Measurements from ENCODE around the gene FNBP1L.
A peak's percentile ranks its signal among the peaks of the same experiment; 100 is the strongest.

FNBP1L gene

DNA sequence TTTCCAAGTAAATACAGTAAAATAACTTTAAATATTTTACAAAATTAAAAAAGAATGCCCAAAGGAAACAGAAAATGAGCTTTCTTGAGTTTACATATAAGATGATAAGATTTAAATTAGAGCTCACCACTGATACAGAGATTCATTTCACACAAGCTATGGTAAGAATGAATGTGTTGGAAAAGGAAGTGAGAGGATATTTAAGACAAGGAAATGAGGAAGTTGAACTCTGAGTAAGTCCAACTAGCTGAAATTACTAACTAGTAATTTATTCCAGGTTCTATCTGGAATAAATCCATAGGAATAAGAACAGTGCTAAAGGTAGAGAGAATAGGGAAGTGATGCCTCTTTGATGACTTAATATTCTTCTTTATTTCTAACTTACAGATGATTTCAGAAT lies 42.4 kb downstream of the FNBP1L start:
- Mint-ChIP-seq H3K4me1 (ENCODE audit: low read depth) (no peaks in the 10 kb centered on the region), H3K27ac (peak overlapping the region; percentile 0), H3K4me3 (no peak overlapping the region), H3K27me3 (peaks cover 2% of the 10 kb centered on the region), H3K9me3 (ENCODE audit: low read depth) (no peaks in the 10 kb centered on the region), H3K36me3 (peaks cover 2% of the 10 kb centered on the region)

DNA sequence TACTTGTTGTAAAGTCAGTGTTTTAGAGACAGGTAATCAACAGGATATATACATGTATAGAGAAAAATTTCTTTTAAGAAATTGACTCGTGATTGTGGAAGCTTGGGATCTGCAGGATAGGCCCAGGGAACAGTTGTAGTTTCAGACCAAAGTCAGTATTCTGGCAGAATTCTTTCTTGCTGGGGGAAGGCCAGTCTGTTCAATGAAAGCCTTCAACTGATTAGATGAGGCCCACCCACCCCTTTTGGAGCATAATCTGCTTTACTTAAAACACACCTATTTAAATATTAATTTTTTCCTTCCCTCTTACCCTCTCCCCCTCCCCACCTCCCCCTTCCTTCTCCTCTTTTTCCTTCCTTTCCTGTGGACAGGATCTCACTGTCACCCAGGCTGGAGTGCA lies 48.0 kb downstream of the FNBP1L start:
- Mint-ChIP-seq H3K27me3 (peaks cover 2% of the 10 kb centered on the region), H3K36me3 (peaks cover 2% of the 10 kb centered on the region)

DNA sequence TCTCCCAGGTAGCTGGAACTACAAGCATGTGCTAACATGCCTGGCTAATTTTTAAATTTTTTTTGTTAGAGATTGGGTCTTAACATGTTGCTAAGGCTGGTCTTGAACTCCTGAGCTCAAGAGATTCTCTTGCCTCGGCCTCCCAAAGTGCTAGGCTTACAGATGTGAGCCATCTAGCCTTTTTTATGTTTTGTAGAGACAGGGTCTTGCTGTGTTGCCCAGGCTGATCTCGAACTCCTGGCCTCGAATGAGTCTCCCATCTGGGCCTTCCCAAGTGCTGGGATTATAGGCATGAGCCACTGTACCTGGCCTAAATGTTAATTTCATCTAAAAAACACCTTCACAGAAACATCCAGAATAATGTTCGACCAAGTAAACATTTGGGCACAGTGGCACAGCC lies 48.6 kb downstream of the FNBP1L start:
- H3K4me1 Mint-ChIP-seq (ENCODE audit: low read depth), result no peaks in the 10 kb centered on the region
- H3K4me3 Mint-ChIP-seq, result no peak overlapping the region
- no peaks in the 10 kb centered on the region for H3K9me3 Mint-ChIP-seq (ENCODE audit: low read depth)
- peaks cover 2% of the 10 kb centered on the region for H3K27me3 Mint-ChIP-seq
- peaks cover 2% of the 10 kb centered on the region for H3K36me3 Mint-ChIP-seq
- no peak overlapping the region for H3K27ac Mint-ChIP-seq

More for the DNA sequence above, 48.0 kb downstream of the FNBP1L start:
- H3K4me3 Mint-ChIP-seq, result no peak overlapping the region
- no peaks in the 10 kb centered on the region for H3K4me1 Mint-ChIP-seq (ENCODE audit: low read depth)
- H3K9me3 Mint-ChIP-seq (ENCODE audit: low read depth), result no peaks in the 10 kb centered on the region
- H3K27ac Mint-ChIP-seq, result no peak overlapping the region

DNA sequence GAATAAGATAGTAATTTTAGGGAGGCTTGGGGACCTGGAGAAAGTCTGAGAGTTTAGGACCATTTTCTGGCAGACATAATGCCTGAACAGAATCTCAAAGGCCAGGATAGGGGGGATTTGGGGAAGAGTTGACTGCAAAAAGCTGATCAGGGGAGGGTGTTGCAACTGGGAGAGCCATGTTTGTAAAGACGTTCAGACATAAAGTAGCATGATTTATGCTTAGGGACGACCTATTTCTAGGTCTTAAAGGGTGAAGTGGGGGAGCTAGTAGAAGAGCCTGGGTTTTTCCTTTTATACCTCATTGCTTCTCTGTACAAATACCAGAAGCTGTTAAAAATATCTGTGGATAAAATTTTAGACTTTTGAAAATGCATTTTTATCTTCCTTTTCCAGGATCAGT lies 51.2 kb downstream of the FNBP1L start:
- Mint-ChIP-seq H3K4me1 (ENCODE audit: low read depth) (no peaks in the 10 kb centered on the region), H3K4me3 (no peak overlapping the region), H3K9me3 (ENCODE audit: low read depth) (no peaks in the 10 kb centered on the region), H3K36me3 (peaks cover 2% of the 10 kb centered on the region), H3K27me3 (peaks cover 1% of the 10 kb centered on the region), H3K27ac (no peak overlapping the region)

DNA sequence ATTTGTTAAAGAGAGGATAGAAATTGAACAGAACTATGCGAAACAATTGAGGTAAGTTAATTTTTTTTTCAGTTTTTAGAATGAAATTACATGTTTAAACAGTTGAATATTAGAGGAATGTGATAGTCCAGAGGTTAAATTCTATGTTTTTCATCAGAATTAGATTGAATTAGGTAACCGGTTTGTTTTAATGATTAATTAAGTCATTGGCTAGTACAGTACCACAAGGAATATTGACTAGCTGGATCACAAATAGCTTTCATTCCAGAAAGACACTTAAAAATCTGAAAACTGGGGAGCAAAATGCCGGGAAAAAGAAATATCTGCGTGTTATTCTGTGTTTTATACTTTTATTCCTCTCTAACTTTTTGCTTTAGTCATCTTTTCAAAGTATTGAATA lies 51.6 kb downstream of the FNBP1L start:
- H3K27me3 Mint-ChIP-seq, result peaks cover 1% of the 10 kb centered on the region
- H3K4me1 Mint-ChIP-seq (ENCODE audit: low read depth), result no peaks in the 10 kb centered on the region
- no peak overlapping the region for H3K4me3 Mint-ChIP-seq
- no peak overlapping the region for H3K27ac Mint-ChIP-seq
- no peaks in the 10 kb centered on the region for H3K9me3 Mint-ChIP-seq (ENCODE audit: low read depth)
- peaks cover 2% of the 10 kb centered on the region for H3K36me3 Mint-ChIP-seq

DNA sequence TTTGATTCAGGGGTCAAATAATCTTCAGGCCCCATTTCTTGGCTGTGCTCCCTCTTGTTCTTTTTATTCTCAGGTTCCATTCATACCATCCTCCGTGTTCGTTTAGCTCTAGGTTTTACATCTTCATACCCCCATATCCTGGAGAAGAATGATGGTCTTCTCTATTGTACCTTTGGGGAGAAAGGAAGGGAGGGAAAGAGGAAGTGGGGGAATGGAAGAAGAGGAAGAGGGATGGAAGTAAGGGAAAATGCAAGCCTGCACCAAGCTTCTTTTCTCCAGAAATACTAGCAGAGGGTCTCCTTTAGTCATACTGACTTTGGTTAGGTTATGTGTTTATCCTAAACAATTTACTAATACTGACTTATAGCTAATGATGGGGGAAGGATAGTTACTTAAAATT lies 52.4 kb downstream of the FNBP1L start:
- H3K36me3 Mint-ChIP-seq, result no peaks in the 10 kb centered on the region
- no peaks in the 10 kb centered on the region for H3K4me1 Mint-ChIP-seq (ENCODE audit: low read depth)
- H3K27ac Mint-ChIP-seq, result no peak overlapping the region
- H3K4me3 Mint-ChIP-seq, result no peak overlapping the region
- H3K9me3 Mint-ChIP-seq (ENCODE audit: low read depth), result no peaks in the 10 kb centered on the region
- H3K27me3 Mint-ChIP-seq, result peaks cover 1% of the 10 kb centered on the region

DNA sequence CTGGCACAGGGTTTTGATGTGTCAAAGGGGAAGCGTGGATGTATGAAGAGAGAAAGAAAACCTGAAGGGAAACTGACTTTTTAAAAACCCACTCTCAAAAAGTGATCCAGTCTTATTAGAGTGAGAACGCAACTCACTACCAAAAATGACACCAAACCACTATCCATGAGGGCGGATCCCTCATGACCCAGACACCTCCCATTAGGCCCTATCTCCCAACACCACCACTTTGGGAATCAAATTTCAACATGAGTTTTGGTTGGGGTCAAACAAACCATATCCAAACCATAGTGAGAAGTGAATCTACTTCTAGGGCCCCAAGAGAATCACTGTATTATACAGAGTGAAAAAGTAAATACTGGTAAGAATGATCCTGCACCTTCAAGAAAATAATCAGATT lies 53.5 kb downstream of the FNBP1L start:
- no peaks in the 10 kb centered on the region for H3K9me3 Mint-ChIP-seq (ENCODE audit: low read depth)
- no peak overlapping the region for H3K27ac Mint-ChIP-seq
- peaks cover 1% of the 10 kb centered on the region for H3K27me3 Mint-ChIP-seq
- H3K36me3 Mint-ChIP-seq, result no peaks in the 10 kb centered on the region
- H3K4me3 Mint-ChIP-seq, result no peak overlapping the region
- H3K4me1 Mint-ChIP-seq (ENCODE audit: low read depth), result no peaks in the 10 kb centered on the region

DNA sequence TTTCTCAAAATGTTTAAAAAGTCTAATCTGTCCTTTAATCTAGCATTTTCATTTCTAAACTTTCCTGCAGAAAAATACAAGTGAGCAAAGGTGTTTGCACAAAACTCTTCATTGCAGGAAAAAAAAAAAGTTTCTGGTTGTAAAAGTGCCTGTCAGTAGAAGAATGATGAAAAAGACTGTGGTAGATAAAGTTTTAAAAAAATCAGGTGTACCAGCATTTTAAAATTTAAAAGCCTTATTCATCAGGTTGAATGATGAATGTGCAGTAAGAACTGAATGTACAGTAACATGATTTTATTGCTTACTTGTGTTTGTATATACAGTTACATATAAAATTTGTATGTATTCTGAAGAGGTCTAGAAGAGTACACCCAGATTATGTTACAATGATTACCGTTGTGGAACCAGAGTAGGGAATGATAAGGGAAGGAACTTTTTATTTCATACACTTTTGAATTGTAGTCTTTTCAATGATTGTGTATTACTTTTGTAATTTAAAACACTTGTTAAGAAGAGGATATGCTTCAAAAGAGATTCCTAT lies 54.0 kb downstream of the FNBP1L start:
- no peaks in the 10 kb centered on the region for H3K4me1 Mint-ChIP-seq (ENCODE audit: low read depth)
- H3K36me3 Mint-ChIP-seq, result no peaks in the 10 kb centered on the region
- no peak overlapping the region for H3K4me3 Mint-ChIP-seq
- no peak overlapping the region for H3K27ac Mint-ChIP-seq
- peaks cover 1% of the 10 kb centered on the region for H3K27me3 Mint-ChIP-seq
- no peaks in the 10 kb centered on the region for H3K9me3 Mint-ChIP-seq (ENCODE audit: low read depth)

DNA sequence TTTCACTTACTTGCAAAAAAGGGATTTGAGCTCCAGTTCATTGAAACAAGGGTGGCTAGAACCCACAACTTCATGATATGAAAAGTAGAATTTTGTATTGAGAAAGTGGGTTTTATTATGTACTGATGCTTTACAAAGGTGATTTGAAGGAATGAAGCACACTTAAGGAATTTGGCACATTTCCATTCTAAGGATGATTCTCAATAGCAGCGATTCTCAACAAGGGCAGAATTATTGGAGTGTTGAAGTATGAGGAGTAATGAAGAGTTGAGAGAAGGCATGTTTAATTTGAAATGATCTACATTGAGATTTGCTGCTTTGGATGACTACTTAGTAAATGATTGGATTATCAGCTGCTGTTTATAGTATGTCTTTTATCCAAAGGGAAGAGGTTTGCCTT lies 54.7 kb downstream of the FNBP1L start:
- Mint-ChIP-seq H3K27me3 (peaks cover 1% of the 10 kb centered on the region), H3K9me3 (ENCODE audit: low read depth) (no peaks in the 10 kb centered on the region), H3K27ac (no peak overlapping the region), H3K4me1 (ENCODE audit: low read depth) (no peaks in the 10 kb centered on the region), H3K36me3 (no peaks in the 10 kb centered on the region), H3K4me3 (no peak overlapping the region)

DNA sequence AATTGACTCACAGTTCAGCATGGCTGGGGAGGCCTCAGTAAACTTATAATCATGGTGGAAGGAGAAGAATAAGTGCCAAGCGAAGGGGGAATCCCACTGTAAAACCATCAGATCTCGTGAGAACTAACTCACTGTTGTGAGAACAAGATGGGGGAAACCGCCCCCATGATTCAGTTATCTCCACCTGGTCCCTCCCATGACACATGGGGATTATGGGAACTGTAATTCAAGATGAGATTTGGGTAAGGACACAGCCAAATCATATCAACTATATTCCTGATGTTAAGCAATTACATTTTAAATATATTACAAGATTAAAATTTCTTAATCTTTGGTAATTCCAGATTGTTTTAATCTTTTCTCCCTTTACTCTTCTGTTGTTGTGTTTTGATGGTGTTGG lies 55.2 kb downstream of the FNBP1L start:
- Mint-ChIP-seq H3K4me3 (no peak overlapping the region), H3K27ac (no peak overlapping the region), H3K9me3 (ENCODE audit: low read depth) (no peaks in the 10 kb centered on the region), H3K36me3 (no peaks in the 10 kb centered on the region), H3K4me1 (ENCODE audit: low read depth) (no peaks in the 10 kb centered on the region), H3K27me3 (peaks cover 1% of the 10 kb centered on the region)

DNA sequence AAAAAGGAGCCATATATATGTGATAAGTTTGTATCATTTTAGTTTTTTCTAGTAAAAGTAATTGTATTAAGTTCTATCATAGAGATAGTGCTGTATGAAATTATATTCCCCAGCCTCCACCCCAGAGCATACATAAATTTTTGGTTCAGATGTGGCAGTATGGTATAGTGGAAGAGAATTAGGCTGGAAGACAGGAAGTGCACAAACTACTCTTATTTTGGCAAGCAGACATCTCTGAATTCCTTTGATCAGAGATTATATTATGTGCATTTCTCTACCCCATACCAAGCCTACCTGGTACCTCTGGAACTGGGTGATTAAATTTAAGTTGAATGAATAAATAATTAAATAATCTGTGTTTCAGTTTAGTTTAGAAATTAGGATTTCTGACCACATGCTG lies 55.9 kb downstream of the FNBP1L start:
- H3K27ac Mint-ChIP-seq, result no peak overlapping the region
- H3K9me3 Mint-ChIP-seq (ENCODE audit: low read depth), result no peaks in the 10 kb centered on the region
- peaks cover 2% of the 10 kb centered on the region for H3K27me3 Mint-ChIP-seq
- H3K4me1 Mint-ChIP-seq (ENCODE audit: low read depth), result no peaks in the 10 kb centered on the region
- no peak overlapping the region for H3K4me3 Mint-ChIP-seq
- no peaks in the 10 kb centered on the region for H3K36me3 Mint-ChIP-seq

DNA sequence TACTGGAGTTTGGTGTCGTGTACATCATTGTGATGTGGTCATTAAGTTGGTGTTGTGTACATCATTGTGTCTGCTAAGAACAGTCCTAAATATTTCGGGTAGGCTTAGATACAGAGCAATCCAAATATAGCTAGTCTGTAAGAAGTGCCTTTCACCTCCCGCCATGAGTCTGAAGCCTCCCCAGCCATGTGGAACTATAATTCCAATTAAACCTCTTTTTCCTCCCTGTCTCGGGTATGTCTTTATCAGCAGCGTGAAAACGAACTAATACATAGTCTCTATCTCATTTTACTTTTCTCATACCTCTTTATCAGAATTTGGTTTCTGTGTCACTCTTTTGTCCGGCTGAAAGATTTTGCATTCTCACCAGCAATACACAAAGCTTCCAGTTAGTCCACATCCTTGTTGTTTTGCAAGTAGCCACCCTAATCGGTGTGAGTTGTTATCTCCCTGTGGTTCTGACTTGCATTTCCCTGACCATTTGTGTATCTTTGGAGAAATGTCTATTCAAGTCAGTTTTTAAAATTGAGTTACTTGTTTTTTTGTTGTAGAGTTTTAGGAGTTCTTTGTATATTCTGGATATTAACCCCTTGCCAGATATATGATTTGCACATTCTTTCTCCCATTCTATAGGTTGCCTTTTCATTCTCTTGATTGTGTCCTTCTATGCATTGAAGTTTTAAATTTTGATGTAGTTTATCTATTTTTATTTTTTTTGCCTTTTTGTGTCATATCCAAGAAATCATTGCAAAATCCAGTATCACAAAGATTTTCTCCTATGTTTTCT lies 56.5 kb downstream of the FNBP1L start:
- Mint-ChIP-seq H3K4me1 (ENCODE audit: low read depth) (no peaks in the 10 kb centered on the region), H3K9me3 (ENCODE audit: low read depth) (no peaks in the 10 kb centered on the region), H3K36me3 (no peaks in the 10 kb centered on the region), H3K27me3 (peaks cover 2% of the 10 kb centered on the region), H3K4me3 (no peak overlapping the region), H3K27ac (no peak overlapping the region)

DNA sequence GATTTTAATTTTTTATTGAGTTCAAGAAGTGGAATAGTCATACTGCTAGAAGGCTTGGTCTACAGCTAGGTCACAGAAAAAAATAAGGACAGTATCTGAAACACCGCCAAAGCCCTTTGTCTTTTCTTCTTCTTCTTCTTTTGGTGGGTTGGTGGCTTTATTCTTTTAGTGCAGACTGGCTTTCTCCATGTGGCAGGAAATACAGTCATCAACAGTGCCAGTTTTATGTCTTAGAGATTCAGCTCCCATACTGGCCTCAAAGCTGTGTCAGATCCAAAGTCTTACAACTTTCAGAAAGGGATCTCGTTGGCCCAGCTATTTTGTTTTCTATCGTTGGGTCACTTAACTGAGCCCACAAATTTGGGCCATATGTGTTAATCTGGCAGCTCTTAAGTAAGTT lies 58.2 kb downstream of the FNBP1L start:
- H3K4me3 Mint-ChIP-seq, result no peak overlapping the region

DNA sequence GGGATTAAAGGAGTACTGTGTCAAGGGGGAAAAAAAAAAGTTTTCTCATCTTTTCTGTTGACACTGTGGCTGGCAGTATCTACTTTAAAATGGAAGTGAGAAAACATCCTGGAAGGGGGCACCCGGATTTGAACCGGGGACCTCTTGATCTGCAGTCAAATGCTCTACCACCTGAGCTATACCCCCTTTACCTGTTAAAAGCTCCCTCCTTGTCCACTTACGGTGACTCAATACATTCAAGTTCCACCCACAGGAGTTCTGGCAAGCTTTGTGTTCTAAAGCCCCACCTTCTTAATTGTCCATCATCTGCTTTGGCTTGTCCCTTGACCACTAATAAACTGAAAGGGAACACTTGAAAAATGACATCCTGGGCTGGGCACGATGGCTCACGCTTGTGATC lies 68.2 kb downstream of the FNBP1L start:
- Mint-ChIP-seq H3K36me3 (no peaks in the 10 kb centered on the region), H3K4me1 (ENCODE audit: low read depth) (no peaks in the 10 kb centered on the region), H3K27ac (no peak overlapping the region), H3K9me3 (ENCODE audit: low read depth) (no peaks in the 10 kb centered on the region), H3K4me3 (no peak overlapping the region), H3K27me3 (no peaks in the 10 kb centered on the region)

More for the DNA sequence above, 58.2 kb downstream of the FNBP1L start:
- Mint-ChIP-seq H3K4me1 (ENCODE audit: low read depth) (no peaks in the 10 kb centered on the region), H3K36me3 (no peaks in the 10 kb centered on the region), H3K9me3 (ENCODE audit: low read depth) (no peaks in the 10 kb centered on the region), H3K27ac (no peak overlapping the region), H3K27me3 (peaks cover 2% of the 10 kb centered on the region)

DNA sequence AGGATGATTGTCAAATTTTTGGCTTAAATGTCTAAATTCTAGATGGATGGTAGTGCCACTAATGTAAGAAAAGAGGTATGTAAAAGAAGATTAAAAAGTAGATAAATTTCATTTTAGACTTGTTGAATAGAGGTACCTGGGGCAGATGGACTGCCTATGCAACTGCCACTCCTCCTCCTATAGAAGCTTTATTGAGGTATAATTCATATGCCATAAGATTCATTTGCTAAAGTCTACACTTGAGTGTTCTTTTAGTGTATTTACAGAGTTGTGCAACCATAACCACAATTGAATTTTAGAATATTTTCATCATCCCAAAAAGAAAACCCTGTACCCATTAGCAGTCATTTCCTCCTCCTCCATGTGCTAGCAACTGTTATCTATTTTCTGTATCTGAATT lies 70.6 kb downstream of the FNBP1L start:
- Mint-ChIP-seq H3K9me3 (ENCODE audit: low read depth) (no peaks in the 10 kb centered on the region), H3K36me3 (no peaks in the 10 kb centered on the region), H3K4me3 (no peak overlapping the region), H3K27ac (no peak overlapping the region), H3K27me3 (no peaks in the 10 kb centered on the region), H3K4me1 (ENCODE audit: low read depth) (no peaks in the 10 kb centered on the region)
